Colonic mucosa (tissue), 4 donors: ENCODE results near the gene UBAP2. TPM values are rescaled to one million over a fixed set of nuclear protein-coding genes. Genes with fewer than 3 reads are reported as not detected.
A peak's percentile ranks its signal among the peaks of the same experiment; 100 is the strongest.

Experiments used
- DNase-seq: peaks from one replicate; pipeline ENCODE4 v3.0.0-alpha.2; 2020
- H3K27ac ChIP-seq: fragments of 200-600 bp; one replicate; pipeline ENCODE4 v1.8.0; 2021
- H3K27me3 ChIP-seq: fragments of 200-600 bp; one replicate; pipeline ENCODE4 v1.8.0; 2021
- H3K36me3 ChIP-seq: fragments of 200-600 bp; one replicate; pipeline ENCODE4 v1.8.0; 2021
- H3K4me1 ChIP-seq: fragments of 200-600 bp; one replicate; pipeline ENCODE4 v1.8.0; 2021; ENCODE audit warnings: mild to moderate bottlenecking
- H3K4me3 ChIP-seq: fragments of 200-600 bp; one replicate; pipeline ENCODE4 v1.8.0; 2021
- H3K9ac ChIP-seq, 2 donors: one replicate each; pipeline ENCODE4 v1.7.0; 2013; ENCODE audit warnings: control low read depth in 2 of 2, low read depth in 2 of 2, low read length in 2 of 2
- H3K9me3 ChIP-seq: fragments of 200-600 bp; one replicate; pipeline ENCODE4 v1.8.0; 2021
- CTCF ChIP-seq: fragments of 200-600 bp; IDR thresholded peaks from one replicate; pipeline ENCODE4 v1.8.0; 2022; ENCODE audit warnings: antibody characterized with exemption, mild to moderate bottlenecking
- intact Hi-C: fragments of 100-400 bp; cut with DNase I; formaldehyde crosslinking; loops from one replicate; pipeline ENCODE4 v1.14.1; 2022
- total RNA-seq, 2 donors: library from RNA; stranded (reverse); fragmentation: NEBNext Ultra II Directional in 1 of 2; extraction: Animal tissue kit (Norgen Biotek cat#: 25700) in 1 of 2; gene quantifications; one replicate each; pipeline ENCODE4 v1.2.1, GENCODE V29; 2021
- donor health status: healthy.
- donor health status: DM: no; HTN: no; CAD: no.
- donor health status: DM: no; HTN: no; CAD: no.

Gene UBAP2
- total RNA-seq, 2 donors from 2014 or later = 26.9 to 42.0 TPM

- H3K36me3 ChIP-seq = no peaks in the 10 kb centered on the region
- no peak for TF ChIP-seq CTCF
- no peaks in the 10 kb centered on the region for H3K4me1 ChIP-seq
These were observed 145.4 kb downstream of the UBAP2 start for GRCh38 chr9:33903157-33903780.

GRCh38 chr9:33894316-33894715, 154.4 kb downstream of the UBAP2 start:
- Histone ChIP-seq H3K9me3 (no peaks in the 10 kb centered on the region), H3K4me1 (no peaks in the 10 kb centered on the region), H3K9ac (no peak overlapping the region), H3K27ac (no peak overlapping the region), H3K4me3 (no peak overlapping the region), H3K27me3 (no peaks in the 10 kb centered on the region), H3K36me3 (no peaks in the 10 kb centered on the region)
- DNase-seq = no peak
- intact Hi-C loops = no loop called here
- TF ChIP-seq CTCF = no peak

More at GRCh38 chr9:33903157-33903780, 145.4 kb downstream of the UBAP2 start:
- no peak overlapping the region for H3K27ac ChIP-seq
- intact Hi-C loops = no loop called here
- H3K9ac ChIP-seq = no peak overlapping the region
- H3K4me3 ChIP-seq = no peak overlapping the region
- no peak for DNase-seq
- H3K27me3 ChIP-seq = no peaks in the 10 kb centered on the region
- H3K9me3 ChIP-seq = no peaks in the 10 kb centered on the region

GRCh38 chr9:33893861-33894260, 154.8 kb downstream of the UBAP2 start:
- no peak for TF ChIP-seq CTCF
- H3K36me3 ChIP-seq = no peaks in the 10 kb centered on the region
- intact Hi-C loops = no loop called here

GRCh38 chr9:33885948-33886347, 162.7 kb downstream of the UBAP2 start:
- no peaks in the 10 kb centered on the region for H3K27me3 ChIP-seq
- no peaks in the 10 kb centered on the region for H3K36me3 ChIP-seq
- no peaks in the 10 kb centered on the region for H3K9me3 ChIP-seq
- H3K4me1 ChIP-seq = peaks cover 12% of the 10 kb centered on the region
- TF ChIP-seq CTCF = no peak
- no peak overlapping the region for H3K9ac ChIP-seq
- no peak overlapping the region for H3K4me3 ChIP-seq
- intact Hi-C loops = no loop called here
- no peak for DNase-seq
- H3K27ac ChIP-seq = no peak overlapping the region

More at GRCh38 chr9:33893861-33894260, 154.8 kb downstream of the UBAP2 start:
- H3K9ac ChIP-seq = no peak overlapping the region
- H3K4me3 ChIP-seq = no peak overlapping the region
- DNase-seq = no peak
- H3K27ac ChIP-seq = no peak overlapping the region
- H3K4me1 ChIP-seq = no peaks in the 10 kb centered on the region
- no peaks in the 10 kb centered on the region for H3K27me3 ChIP-seq
- H3K9me3 ChIP-seq = no peaks in the 10 kb centered on the region

GRCh38 chr9:33884856-33885701, 163.6 kb downstream of the UBAP2 start:
- Histone ChIP-seq H3K36me3 (no peaks in the 10 kb centered on the region), H3K9ac (no peak overlapping the region), H3K9me3 (no peaks in the 10 kb centered on the region), H3K4me1 (peaks cover 12% of the 10 kb centered on the region), H3K4me3 (no peak overlapping the region), H3K27ac (no peak overlapping the region), H3K27me3 (no peaks in the 10 kb centered on the region)
- intact Hi-C loops = no loop called here
- no peak for TF ChIP-seq CTCF
- DNase-seq = peak; percentile 58
